ENCODE results near the gene EIF4H.

GRCh38 chr7:74143383-74143782 lies 30.8 kb upstream of the EIF4H start:
- TF ChIP-seq CTCF (IDR thresholded peaks at IDR 0.05 in 2 of 3, conservative IDR thresholded peaks at IDR 0.05 in 1 of 3; ENCODE audit: insufficient read depth in 2 of 3, low read depth in 1 of 3, low read length in 3 of 3) (no peak), KLF13 (tag; IDR thresholded peaks at IDR 0.05; ENCODE audit: borderline replicate concordance, low read depth) (no peak)

Data from K562 (cell line).